ENCODE measurements around the gene IL1R2. TPM values are rescaled to one million over a fixed set of nuclear protein-coding genes. Genes with fewer than 3 reads are reported as not detected.

Gene IL1R2
- total and polyA plus RNA-seq, 2 of the 13 experiments (the other 11 are each of a cell fraction or from before 2014, with no cell fraction given) = 3.6 to 7.3 TPM

DNA sequence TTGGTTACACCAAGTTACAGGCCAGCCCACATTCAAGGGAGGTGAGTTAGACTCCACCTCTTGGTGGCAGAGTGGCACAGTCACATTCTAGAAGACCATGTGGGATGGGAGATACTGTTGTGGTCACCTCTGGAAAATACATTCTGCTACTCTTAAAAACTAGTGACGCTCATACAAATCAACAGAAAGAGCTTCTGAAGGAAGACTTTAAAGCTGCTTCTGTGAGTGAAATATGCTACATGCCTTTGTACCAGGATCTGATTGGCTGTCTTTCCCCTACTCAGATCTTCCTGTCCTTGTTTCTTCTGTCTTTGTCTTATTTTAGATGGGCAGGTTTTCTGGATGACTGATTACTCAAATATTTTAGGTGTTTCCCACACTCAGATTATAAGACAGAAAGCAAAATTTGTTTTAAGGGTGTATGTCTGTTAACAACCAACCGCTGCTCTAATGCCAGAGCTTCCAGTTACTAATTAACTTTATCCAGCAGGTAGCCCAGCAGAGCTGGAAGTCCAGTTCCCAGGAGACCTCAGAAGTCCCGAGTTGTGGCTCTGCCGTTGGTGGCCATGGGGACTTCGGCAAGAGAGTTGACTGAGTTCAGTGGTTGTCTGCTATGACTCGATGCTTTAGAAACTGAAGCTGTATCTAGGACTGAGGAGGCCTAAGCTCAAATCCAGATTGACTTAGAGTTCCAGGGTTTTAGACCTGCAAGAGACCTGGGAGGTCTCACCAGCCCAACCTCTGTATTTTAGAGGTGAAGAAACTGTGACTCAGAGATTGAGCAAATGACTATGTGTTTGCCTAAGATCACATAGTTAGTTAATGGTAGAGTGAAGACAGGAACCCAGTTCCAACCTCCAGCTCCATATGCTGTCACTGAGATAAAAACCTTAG lies 7.4 kb downstream of the IL1R2 start (continued):
- no peak for TF ChIP-seq PAX8 (CRISPR knock-in tag; IDR thresholded peaks at IDR 0.05; ENCODE audit: borderline replicate concordance)
- peak; percentile 56; the same call in 1 of the 2 replicates for TF ChIP-seq NCOA2 (CRISPR knock-in tag; IDR thresholded peaks at IDR 0.05)
- TF ChIP-seq KAT8 (CRISPR knock-in tag; IDR thresholded peaks at IDR 0.05) = peak; percentile 70; the same call in 1 of the 2 replicates
- TF ChIP-seq ZSCAN25 (CRISPR knock-in tag; IDR thresholded peaks at IDR 0.05) = no peak
- peak; percentile 72; the same call in 1 of the 2 replicates for TF ChIP-seq NCOR1 (IDR thresholded peaks at IDR 0.05; ENCODE audit: borderline replicate concordance, low read length)
- TF ChIP-seq MYC (CRISPR knock-in tag; IDR thresholded peaks at IDR 0.05; ENCODE audit: borderline replicate concordance) = no peak
- no peak for TF ChIP-seq NFKB2 (CRISPR knock-in tag; IDR thresholded peaks at IDR 0.05; ENCODE audit: borderline replicate concordance)
- TF ChIP-seq, protein P1, sequence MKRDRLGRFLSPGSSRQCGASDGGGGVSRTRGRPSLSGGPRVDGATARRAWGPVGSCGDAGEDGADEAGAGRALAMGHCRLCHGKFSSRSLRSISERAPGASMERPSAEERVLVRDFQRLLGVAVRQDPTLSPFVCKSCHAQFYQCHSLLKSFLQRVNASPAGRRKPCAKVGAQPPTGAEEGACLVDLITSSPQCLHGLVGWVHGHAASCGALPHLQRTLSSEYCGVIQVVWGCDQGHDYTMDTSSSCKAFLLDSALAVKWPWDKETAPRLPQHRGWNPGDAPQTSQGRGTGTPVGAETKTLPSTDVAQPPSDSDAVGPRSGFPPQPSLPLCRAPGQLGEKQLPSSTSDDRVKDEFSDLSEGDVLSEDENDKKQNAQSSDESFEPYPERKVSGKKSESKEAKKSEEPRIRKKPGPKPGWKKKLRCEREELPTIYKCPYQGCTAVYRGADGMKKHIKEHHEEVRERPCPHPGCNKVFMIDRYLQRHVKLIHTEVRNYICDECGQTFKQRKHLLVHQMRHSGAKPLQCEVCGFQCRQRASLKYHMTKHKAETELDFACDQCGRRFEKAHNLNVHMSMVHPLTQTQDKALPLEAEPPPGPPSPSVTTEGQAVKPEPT (CRISPR knock-in tag; IDR thresholded peaks at IDR 0.05; ENCODE audit: low read depth) = no peak
- TF ChIP-seq ZNF343 (CRISPR knock-in tag; IDR thresholded peaks at IDR 0.05) = no peak
- TF ChIP-seq ZNF646 (CRISPR knock-in tag; IDR thresholded peaks at IDR 0.05) = no peak
- no peak for TF ChIP-seq IRF2 (CRISPR knock-in tag; IDR thresholded peaks at IDR 0.05)
- TF ChIP-seq, protein P2, sequence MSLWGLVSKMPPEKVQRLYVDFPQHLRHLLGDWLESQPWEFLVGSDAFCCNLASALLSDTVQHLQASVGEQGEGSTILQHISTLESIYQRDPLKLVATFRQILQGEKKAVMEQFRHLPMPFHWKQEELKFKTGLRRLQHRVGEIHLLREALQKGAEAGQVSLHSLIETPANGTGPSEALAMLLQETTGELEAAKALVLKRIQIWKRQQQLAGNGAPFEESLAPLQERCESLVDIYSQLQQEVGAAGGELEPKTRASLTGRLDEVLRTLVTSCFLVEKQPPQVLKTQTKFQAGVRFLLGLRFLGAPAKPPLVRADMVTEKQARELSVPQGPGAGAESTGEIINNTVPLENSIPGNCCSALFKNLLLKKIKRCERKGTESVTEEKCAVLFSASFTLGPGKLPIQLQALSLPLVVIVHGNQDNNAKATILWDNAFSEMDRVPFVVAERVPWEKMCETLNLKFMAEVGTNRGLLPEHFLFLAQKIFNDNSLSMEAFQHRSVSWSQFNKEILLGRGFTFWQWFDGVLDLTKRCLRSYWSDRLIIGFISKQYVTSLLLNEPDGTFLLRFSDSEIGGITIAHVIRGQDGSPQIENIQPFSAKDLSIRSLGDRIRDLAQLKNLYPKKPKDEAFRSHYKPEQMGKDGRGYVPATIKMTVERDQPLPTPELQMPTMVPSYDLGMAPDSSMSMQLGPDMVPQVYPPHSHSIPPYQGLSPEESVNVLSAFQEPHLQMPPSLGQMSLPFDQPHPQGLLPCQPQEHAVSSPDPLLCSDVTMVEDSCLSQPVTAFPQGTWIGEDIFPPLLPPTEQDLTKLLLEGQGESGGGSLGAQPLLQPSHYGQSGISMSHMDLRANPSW (CRISPR knock-in tag; IDR thresholded peaks at IDR 0.05; ENCODE audit: borderline replicate concordance) = no peak
- TF ChIP-seq NR2C2 (CRISPR knock-in tag; IDR thresholded peaks at IDR 0.05; ENCODE audit: borderline replicate concordance) = no peak; the same call in 1 of the 2 replicates
- TF ChIP-seq, protein P3, sequence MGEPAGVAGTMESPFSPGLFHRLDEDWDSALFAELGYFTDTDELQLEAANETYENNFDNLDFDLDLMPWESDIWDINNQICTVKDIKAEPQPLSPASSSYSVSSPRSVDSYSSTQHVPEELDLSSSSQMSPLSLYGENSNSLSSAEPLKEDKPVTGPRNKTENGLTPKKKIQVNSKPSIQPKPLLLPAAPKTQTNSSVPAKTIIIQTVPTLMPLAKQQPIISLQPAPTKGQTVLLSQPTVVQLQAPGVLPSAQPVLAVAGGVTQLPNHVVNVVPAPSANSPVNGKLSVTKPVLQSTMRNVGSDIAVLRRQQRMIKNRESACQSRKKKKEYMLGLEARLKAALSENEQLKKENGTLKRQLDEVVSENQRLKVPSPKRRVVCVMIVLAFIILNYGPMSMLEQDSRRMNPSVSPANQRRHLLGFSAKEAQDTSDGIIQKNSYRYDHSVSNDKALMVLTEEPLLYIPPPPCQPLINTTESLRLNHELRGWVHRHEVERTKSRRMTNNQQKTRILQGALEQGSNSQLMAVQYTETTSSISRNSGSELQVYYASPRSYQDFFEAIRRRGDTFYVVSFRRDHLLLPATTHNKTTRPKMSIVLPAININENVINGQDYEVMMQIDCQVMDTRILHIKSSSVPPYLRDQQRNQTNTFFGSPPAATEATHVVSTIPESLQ (CRISPR knock-in tag; conservative IDR thresholded peaks at IDR 0.05) = no peak
- no peak for TF ChIP-seq BCL6 (CRISPR knock-in tag; IDR thresholded peaks at IDR 0.05)
